Liver (tissue), 9 donors: ENCODE data around the gene USP35. TPM values are rescaled to one million over a fixed set of nuclear protein-coding genes. Genes with fewer than 3 reads are reported as not detected.

Source experiments
- DNase-seq: peaks from one replicate; pipeline ENCODE4 v3.0.0-alpha.2; 2017; ENCODE audit warnings: low spot score
- H3K27ac ChIP-seq, 2 donors: one replicate each; pipeline ENCODE4 v1.7.0; 2013; ENCODE audit warnings: inconsistent platforms in 2 of 2, low read length in 2 of 2, control low read depth in 1 of 2, low read depth in 1 of 2, mild to moderate bottlenecking in 1 of 2
- H3K27me3 ChIP-seq, 4 donors: one replicate each; pipeline versions ENCODE4 v1.6.1 to v1.7.0; 2013; ENCODE audit warnings: low read length in 3 of 4, inconsistent platforms in 1 of 4, mild to moderate bottlenecking in 1 of 4, moderate library complexity in 1 of 4; ENCODE audit not compliant: control insufficient read depth in 4 of 4, insufficient read depth in 4 of 4
- H3K36me3 ChIP-seq, 4 donors: one replicate each; pipeline versions ENCODE4 v1.6.1 to v1.7.0; 2013; ENCODE audit warnings: low read length in 3 of 4, mild to moderate bottlenecking in 3 of 4, low read depth in 1 of 4, moderate library complexity in 1 of 4; ENCODE audit not compliant: control insufficient read depth in 4 of 4, insufficient read depth in 3 of 4
- H3K4me1 ChIP-seq, 4 donors: one replicate each; pipeline versions ENCODE4 v1.6.1 to v1.7.0; 2013; ENCODE audit warnings: low read length in 3 of 4, mild to moderate bottlenecking in 3 of 4, moderate library complexity in 1 of 4; ENCODE audit not compliant: control insufficient read depth in 4 of 4, insufficient read depth in 4 of 4
- H3K4me3 ChIP-seq, 3 donors: one replicate each; pipeline versions ENCODE4 v1.6.1 to v1.7.0; 2013; ENCODE audit warnings: low read length in 3 of 3, control low read depth in 1 of 3, low read depth in 1 of 3, mild to moderate bottlenecking in 1 of 3
- H3K9ac ChIP-seq, 2 donors: one replicate each; pipeline ENCODE4 v1.7.0; 2013; ENCODE audit warnings: low read length in 2 of 2, mild to moderate bottlenecking in 2 of 2, moderate library complexity in 2 of 2, control low read depth in 1 of 2, low read depth in 1 of 2
- H3K9me3 ChIP-seq, 4 donors: one replicate each; pipeline versions ENCODE4 v1.6.1 to v1.7.0; 2013; ENCODE audit warnings: low read length in 3 of 4; ENCODE audit not compliant: control insufficient read depth in 4 of 4
- ATF3 ChIP-seq: IDR thresholded peaks from 2 replicates; pipeline ENCODE4 v1.6.1; 2016; ENCODE audit warnings: antibody characterized with exemption
- CTCF ChIP-seq: fragments of 150-350 bp; IDR thresholded peaks from 2 replicates; pipeline ENCODE4 v1.5.1; 2017; ENCODE audit warnings: improper control_type of control experiment, low read depth, low read length; ENCODE audit not compliant: missing input control
- EGR1 ChIP-seq, 2 donors: IDR thresholded peaks; 2 replicates each; pipeline ENCODE4 v1.6.1; 2016 to 2018; ENCODE audit warnings: antibody characterized with exemption in 2 of 2, low read depth in 2 of 2
- FOXA2 ChIP-seq: IDR thresholded peaks from 2 replicates; pipeline ENCODE4 v1.6.1; 2016; ENCODE audit warnings: antibody characterized with exemption
- GABPA ChIP-seq, 2 donors: IDR thresholded peaks in 1 of 2; conservative IDR thresholded peaks in 1 of 2; 2 replicates each; pipeline ENCODE4 v1.6.1; 2016; ENCODE audit warnings: antibody characterized with exemption in 2 of 2, mild to moderate bottlenecking in 1 of 2, moderate library complexity in 1 of 2
- HNF4A ChIP-seq, 2 donors: conservative IDR thresholded peaks; 2 replicates each; pipeline ENCODE4 v1.6.1; 2016; ENCODE audit warnings: antibody characterized with exemption in 2 of 2, mild to moderate bottlenecking in 2 of 2
- HNF4G ChIP-seq: IDR thresholded peaks from 2 replicates; pipeline ENCODE4 v1.6.1; 2016; ENCODE audit warnings: antibody characterized with exemption
- JUND ChIP-seq, 2 donors: IDR thresholded peaks; 2 replicates each; pipeline ENCODE4 v1.6.1; 2016; ENCODE audit warnings: antibody characterized with exemption in 2 of 2
- MAX ChIP-seq: IDR thresholded peaks from 2 replicates; pipeline ENCODE4 v1.6.1; 2016; ENCODE audit warnings: antibody characterized with exemption
- NR2F2 ChIP-seq: IDR thresholded peaks from 2 replicates; pipeline ENCODE4 v1.6.1; 2016; ENCODE audit warnings: antibody characterized with exemption
- RAD21 ChIP-seq, 2 donors: IDR thresholded peaks; 2 replicates each; pipeline ENCODE4 v1.6.1; 2016; ENCODE audit warnings: antibody characterized with exemption in 2 of 2, mild to moderate bottlenecking in 2 of 2
- RXRA ChIP-seq, 2 donors: IDR thresholded peaks; 2 replicates each; pipeline ENCODE4 v1.6.1; 2017 to 2018; ENCODE audit warnings: antibody characterized with exemption in 2 of 2, mild to moderate bottlenecking in 1 of 2
- SP1 ChIP-seq: IDR thresholded peaks from 2 replicates; pipeline ENCODE4 v1.6.1; 2018; ENCODE audit warnings: antibody characterized with exemption, mild to moderate bottlenecking
- TAF1 ChIP-seq: conservative IDR thresholded peaks from 2 replicates; pipeline ENCODE4 v1.6.1; 2016; ENCODE audit warnings: antibody characterized with exemption, mild to moderate bottlenecking
- YY1 ChIP-seq: IDR thresholded peaks from 2 replicates; pipeline ENCODE4 v1.6.1; 2016; ENCODE audit warnings: antibody characterized with exemption, mild to moderate bottlenecking
- ZBTB33 ChIP-seq: IDR thresholded peaks from 2 replicates; pipeline ENCODE4 v1.6.1; 2016; ENCODE audit warnings: antibody characterized with exemption
- WGBS: extraction: QIAGEN DNeasy Blood & Tissue Kit; methylation state at CpG from one replicate; pipeline ENCODE4 v1.1.7; 2013; 5-methylcytosine and 5-hydroxymethylcytosine counted together
- polyA plus RNA-seq, 2 donors: library from polyadenylated mRNA; stranded (reverse) in 1 of 2; unstranded in 1 of 2; fragments of 200-250 nt in 1 of 2; fragments of >200 nt in 1 of 2; fragmentation: Nextera tagmentation in 1 of 2; extraction: Ambion mirVana in 1 of 2; gene quantifications; one replicate each; pipeline versions ENCODE4 v1.2.1 to v1.2.3, GENCODE V29; 2013 to 2015
- total RNA-seq, 2 donors: library from RNA; depleted of rRNA; stranded (reverse); fragments of >200 nt; gene quantifications; one replicate each; pipeline ENCODE4 v1.2.3, GENCODE V29; 2014
- donor health status: healthy.
- donor health status: healthy.
- donor health status: healthy.
- donor health status: healthy.
- donor health status: healthy.

Gene USP35
- total and polyA plus RNA-seq, 4 donors, result 2.3 to 11.0 (median 4.8) TPM

- H3K4me1 ChIP-seq, result no peaks in the 10 kb centered on the region
- H3K27me3 ChIP-seq, result no peaks in the 10 kb centered on the region
- no peaks in the 10 kb centered on the region for H3K9me3 ChIP-seq
- DNase-seq, result no peak
- no peak overlapping the region for H3K27ac ChIP-seq
- no peak overlapping the region for H3K4me3 ChIP-seq
- H3K9ac ChIP-seq, result no peak overlapping the region
- H3K36me3 ChIP-seq, result no peaks in the 10 kb centered on the region
- no peak for TF ChIP-seq CTCF
- TF ChIP-seq NR2F2, result no peak
- no peak for TF ChIP-seq FOXA2
Measured at GRCh38 chr11:78237293-78238046, 48.8 kb downstream of the USP35 start.

GRCh38 chr11:78239781-78240180, 51.1 kb downstream of the USP35 start:
- Histone ChIP-seq H3K27ac (no peak overlapping the region), H3K9ac (no peak overlapping the region), H3K9me3 (no peaks in the 10 kb centered on the region), H3K4me1 (no peaks in the 10 kb centered on the region), H3K4me3 (no peak overlapping the region), H3K36me3 (no peaks in the 10 kb centered on the region), H3K27me3 (no peaks in the 10 kb centered on the region)
- 100% methylated on average over 1 of the region's 1 CpG for WGBS
- DNase-seq, result no peak
- no peak for TF ChIP-seq HNF4A (conservative IDR thresholded peaks at IDR 0.05)
- no peak for TF ChIP-seq RXRA (IDR thresholded peaks at IDR 0.05)
- TF ChIP-seq JUND (IDR thresholded peaks at IDR 0.05), result no peak
- TF ChIP-seq ATF3, result no peak
- TF ChIP-seq FOXA2, result no peak
- TF ChIP-seq YY1, result no peak
- no peak for TF ChIP-seq NR2F2
- TF ChIP-seq EGR1 (IDR thresholded peaks at IDR 0.05; ENCODE audit: low read depth in 2 of 2), result no peak
- TF ChIP-seq TAF1, result no peak
- no peak for TF ChIP-seq GABPA (IDR thresholded peaks at IDR 0.05 in 1 of 2, conservative IDR thresholded peaks at IDR 0.05 in 1 of 2)
- no peak for TF ChIP-seq SP1
- TF ChIP-seq HNF4G, result no peak
- no peak for TF ChIP-seq ZBTB33
- no peak for TF ChIP-seq RAD21 (IDR thresholded peaks at IDR 0.05)
- no peak for TF ChIP-seq MAX
